Kidney epithelial cell (primary cell): ENCODE results near the gene FGFRL1. TPM values are rescaled to one million over a fixed set of nuclear protein-coding genes. Genes with fewer than 3 reads are reported as not detected.

Source experiments
- DNase-seq: peaks from one replicate; pipeline ENCODE4 v3.0.0-alpha.2; 2010; ENCODE audit warnings: low read depth
- H3K27me3 ChIP-seq: 2 replicates; pipeline ENCODE4 v1.6.0; 2011; ENCODE audit warnings: low read length; ENCODE audit not compliant: control insufficient read depth, insufficient read depth
- H3K36me3 ChIP-seq: 2 replicates; pipeline ENCODE4 v1.5.1; 2011; ENCODE audit warnings: low read length; ENCODE audit not compliant: control insufficient read depth, insufficient read depth
- H3K4me3 ChIP-seq: 2 replicates; pipeline ENCODE4 v1.5.1; 2011; ENCODE audit warnings: low read depth, mild to moderate bottlenecking, control low read depth, low read length
- total RNA-seq: library from RNA; depleted of rRNA; stranded (reverse); fragments of >200 nt; gene quantifications from 2 replicates; pipeline ENCODE4 v1.2.3, GENCODE V29; 2015
- TF ChIP-seq, protein P1 (sequence below): IDR thresholded peaks from 2 replicates; pipeline ENCODE4 v1.5.1; 2011; ENCODE audit warnings: mild to moderate bottlenecking, moderate library complexity, low read length, control low read depth, inconsistent platforms; ENCODE audit not compliant: insufficient read depth, poor library complexity, severe bottlenecking

The FGFRL1 gene
- total RNA-seq, 1 donor from 2014 or later = 39.2 TPM

DNA sequence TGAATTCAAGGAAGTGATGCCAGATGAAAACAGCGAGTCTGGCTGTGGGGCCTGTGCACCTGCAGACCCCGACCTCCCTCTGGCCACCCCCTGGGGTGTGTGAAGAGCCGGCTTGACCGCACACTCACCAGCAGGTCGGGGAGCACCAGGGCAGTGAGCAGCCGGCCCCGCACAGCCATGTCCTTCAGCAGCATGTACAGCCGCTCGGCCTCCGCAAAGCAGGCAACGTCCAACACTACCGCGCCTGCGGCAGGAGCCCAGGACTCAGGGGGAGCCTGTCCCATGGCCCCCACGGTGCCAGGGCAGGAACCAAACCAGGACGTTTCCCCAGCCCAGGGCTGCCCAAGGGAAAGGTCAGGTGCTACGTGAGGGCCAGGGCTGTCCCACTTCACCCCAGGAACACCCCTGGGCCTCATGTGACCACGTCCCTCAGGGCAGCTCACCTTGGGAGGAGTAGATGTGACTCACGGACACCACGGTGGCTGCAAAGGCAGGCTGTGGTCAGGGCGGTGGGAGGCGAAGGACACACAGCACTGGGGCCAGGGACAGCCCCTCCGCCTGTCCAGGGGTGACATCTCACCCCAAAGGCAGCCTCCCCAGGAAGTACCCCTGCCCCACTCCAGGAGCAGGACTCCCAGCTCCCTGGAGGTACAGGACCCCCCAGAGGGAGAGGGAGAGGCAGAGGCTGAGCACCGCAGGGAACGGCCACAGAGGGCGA, 46.2 kb upstream of the FGFRL1 start:
- TF ChIP-seq, protein P1, sequence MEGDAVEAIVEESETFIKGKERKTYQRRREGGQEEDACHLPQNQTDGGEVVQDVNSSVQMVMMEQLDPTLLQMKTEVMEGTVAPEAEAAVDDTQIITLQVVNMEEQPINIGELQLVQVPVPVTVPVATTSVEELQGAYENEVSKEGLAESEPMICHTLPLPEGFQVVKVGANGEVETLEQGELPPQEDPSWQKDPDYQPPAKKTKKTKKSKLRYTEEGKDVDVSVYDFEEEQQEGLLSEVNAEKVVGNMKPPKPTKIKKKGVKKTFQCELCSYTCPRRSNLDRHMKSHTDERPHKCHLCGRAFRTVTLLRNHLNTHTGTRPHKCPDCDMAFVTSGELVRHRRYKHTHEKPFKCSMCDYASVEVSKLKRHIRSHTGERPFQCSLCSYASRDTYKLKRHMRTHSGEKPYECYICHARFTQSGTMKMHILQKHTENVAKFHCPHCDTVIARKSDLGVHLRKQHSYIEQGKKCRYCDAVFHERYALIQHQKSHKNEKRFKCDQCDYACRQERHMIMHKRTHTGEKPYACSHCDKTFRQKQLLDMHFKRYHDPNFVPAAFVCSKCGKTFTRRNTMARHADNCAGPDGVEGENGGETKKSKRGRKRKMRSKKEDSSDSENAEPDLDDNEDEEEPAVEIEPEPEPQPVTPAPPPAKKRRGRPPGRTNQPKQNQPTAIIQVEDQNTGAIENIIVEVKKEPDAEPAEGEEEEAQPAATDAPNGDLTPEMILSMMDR = no peak
- no peak overlapping the region for H3K4me3 ChIP-seq
- H3K27me3 ChIP-seq = peaks cover 10% of the 10 kb centered on the region
- no peak for DNase-seq
- H3K36me3 ChIP-seq = no peaks in the 10 kb centered on the region

DNA sequence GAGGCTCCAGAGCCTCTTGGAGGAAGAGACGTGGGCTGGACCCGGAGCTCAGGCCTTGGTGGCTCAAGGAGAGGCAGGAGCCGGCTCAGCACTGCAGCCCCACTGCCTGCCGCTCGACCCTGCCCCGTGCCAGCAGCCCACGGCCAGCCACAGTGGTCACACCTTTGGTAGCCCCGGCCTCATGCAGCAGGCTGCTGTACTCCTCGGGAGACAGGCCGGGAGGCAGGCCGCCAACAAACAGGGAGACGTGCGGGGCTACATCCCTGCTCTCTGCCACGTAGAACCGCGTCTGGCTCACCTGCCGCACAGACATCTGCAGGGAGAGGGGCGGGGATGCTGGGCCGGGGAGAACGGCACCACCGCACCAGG, 45.7 kb upstream of the FGFRL1 start:
- TF ChIP-seq, protein P1 = no peak
- no peak for DNase-seq
- H3K27me3 ChIP-seq = peaks cover 10% of the 10 kb centered on the region
- H3K4me3 ChIP-seq = no peak overlapping the region
- H3K36me3 ChIP-seq = no peaks in the 10 kb centered on the region

DNA sequence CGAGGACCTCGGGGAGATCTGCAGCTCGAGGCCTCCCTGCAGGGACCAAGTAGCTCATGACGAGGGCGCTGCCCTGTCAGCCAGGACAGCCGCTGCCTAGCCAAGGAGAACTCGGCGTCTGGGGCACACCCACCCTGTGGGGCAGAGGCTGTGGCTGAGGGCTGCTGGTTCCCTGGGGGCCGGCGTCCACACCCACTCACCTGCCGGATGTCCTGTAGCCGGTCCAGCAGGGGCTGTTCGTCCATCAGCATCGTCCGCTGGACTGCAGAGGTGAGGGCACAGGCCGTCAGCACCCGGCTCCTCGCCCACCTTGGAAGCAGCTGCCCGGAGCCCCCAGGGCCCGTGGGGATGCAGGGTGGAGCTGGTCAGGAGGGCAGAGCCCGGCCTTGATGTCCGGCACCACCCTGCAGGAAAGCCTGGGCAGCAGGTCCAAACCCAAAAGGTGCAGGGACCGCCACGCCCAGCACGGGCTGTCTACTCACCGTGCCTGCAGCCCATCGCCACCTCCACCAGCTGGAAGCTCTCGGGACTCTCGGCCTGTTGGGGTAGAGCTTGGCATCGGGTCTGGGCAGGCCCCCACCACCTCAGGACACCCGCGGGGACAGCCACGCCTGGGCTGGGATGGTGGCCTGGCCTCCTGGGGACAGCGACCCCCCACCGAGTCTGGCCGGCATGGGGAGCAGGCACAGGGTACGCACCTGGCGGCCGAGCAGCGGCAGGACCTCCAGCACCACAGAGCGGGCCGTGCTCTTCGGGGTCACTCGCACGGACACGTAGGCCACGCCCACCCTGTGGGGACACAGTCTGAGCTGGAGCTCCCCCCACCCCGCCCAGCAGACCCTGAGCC, 44.9 kb upstream of the FGFRL1 start:
- H3K27me3 ChIP-seq = peaks cover 10% of the 10 kb centered on the region
- no peak for DNase-seq
- H3K36me3 ChIP-seq = no peaks in the 10 kb centered on the region
- H3K4me3 ChIP-seq = no peak overlapping the region
- TF ChIP-seq, protein P1 = no peak

DNA sequence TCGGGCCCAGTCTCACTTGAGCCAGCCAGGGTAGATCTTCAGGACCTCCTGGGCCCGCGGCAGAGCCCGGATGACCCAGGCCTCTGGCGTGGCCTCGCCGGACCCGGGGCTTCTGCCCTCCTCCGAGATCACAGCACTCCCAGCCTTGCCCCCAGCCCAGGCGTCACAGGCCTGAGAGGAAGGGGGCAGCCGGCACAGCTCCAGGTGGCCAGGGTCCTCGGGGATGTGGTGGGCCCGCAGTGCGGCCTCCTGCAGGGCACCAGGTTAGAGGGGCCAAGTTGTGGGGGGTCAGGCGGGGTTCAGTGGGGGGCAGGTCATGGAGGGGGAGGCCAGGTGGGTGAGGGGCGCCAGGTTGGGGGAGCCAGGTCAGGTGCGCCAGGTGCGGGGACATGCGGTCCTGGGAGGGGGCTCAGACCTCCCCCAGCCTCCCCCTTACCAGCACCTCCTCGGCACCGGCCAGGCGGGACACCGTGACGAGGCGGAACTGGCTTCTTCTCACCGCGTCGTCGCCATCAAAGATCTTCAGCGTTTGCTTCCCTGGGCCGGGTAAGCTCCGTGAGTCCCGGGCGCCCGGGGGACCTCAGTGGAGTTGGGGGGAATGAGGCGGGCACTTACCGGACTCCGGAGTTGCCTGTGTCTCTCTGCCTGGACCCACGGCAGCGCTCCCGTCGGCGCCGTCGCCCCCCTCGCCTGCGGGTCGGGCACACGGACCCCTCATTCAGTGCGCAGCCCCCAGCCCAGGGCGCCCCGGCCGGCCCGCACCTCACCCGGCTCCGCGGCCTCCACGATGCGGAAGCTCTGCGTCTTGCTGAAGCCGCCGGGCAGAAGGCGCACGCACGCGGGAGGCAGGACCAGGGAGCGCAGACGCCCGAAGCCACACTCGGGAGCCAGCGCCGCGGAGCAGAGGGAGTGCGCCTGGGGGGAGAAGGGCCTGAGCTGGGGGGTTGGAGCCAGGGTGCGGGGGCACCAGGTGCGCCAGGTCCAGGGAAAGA, 44.0 kb upstream of the FGFRL1 start:
- Histone ChIP-seq H3K4me3 (no peak overlapping the region), H3K36me3 (no peaks in the 10 kb centered on the region), H3K27me3 (peaks cover 10% of the 10 kb centered on the region)
- no peak for DNase-seq
- TF ChIP-seq, protein P1 = no peak

DNA sequence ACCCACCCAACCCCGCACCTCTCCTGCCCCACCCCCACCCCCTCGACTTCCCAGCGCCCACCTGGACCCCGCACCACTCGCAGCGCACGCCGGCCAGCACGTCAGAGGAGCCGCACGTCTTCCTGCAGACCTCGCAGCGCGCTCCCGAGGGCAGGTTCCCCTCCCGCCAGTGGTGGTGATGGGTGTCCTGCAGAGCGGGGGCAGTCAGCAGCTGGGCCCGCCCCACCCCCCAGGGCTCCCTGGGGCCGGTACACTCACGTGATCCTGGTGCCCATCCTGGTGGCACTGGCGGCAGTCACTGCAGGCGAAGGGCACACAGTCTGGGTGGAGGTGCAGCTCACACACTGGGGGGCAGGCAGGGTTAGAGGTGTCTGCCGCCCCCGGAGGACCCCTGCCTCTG, 43.2 kb upstream of the FGFRL1 start:
- H3K36me3 ChIP-seq = no peaks in the 10 kb centered on the region
- no peak overlapping the region for H3K4me3 ChIP-seq
- no peak for DNase-seq
- TF ChIP-seq, protein P1 = no peak
- peaks cover 10% of the 10 kb centered on the region for H3K27me3 ChIP-seq
